C4-2B (cell line): Measurements from ENCODE around the gene SLC19A2.

Experiments
- CTCF ChIP-seq: fragments of 450-650 bp; conservative IDR thresholded peaks from 2 replicates; pipeline ENCODE4 v1.5.1; 2017; ENCODE audit warnings: mild to moderate bottlenecking
- ZFX ChIP-seq: fragments of 450-650 bp; IDR thresholded peaks from 2 replicates; pipeline ENCODE4 v1.6.1; 2017

GRCh38 chr1:169473347-169473746, 12.4 kb downstream of the SLC19A2 start:
- TF ChIP-seq CTCF (no peak), ZFX (no peak)
